ENCODE results near the gene ZNF470.

The ZNF470 gene
- total RNA-seq: 9.0 to 15.2 reads per million in 2 experiments

DNA sequence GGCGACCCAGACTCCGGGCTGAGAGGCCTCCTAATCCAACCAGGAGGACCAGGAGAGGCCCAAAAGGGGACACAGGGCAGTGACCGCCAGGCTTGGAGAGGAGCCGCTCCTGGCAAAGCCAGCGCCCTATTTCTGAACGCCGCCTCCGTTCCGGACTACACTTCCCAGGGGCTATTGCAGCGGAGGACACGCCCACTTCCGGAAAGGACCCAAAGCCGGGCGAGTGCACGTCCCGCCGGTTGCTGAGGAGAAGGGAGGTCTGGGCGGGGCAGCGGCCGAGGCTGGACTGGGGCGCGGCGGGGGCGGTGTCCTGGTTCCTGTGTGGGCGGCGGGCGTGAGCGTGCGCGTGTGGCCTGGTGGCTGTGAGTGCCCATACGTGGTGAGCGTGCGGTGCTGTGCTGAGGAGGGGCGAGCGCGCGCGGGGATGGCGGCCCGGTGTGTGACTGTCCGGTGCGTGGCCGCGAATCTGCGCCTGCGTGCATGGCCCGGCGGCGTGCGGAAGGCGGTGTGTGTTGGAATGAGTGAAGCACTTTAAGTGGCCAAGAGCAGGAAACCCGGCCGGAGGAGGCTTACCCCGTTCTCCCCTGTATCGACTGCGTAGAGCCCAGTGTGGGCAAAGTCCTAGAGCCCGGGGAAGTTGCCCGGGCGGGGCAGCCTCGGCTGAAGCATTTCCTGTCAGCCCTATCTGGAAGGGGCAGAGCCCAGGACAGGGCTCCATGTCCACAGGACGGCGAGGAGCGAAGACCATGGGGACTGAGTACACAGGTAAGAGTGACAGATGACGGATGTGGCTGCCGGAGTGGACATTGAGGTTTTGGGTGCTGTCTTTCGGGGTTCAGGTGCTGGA is at the start of gene ZNF470:
ZNF470 (plus strand) TSS at position 195 of the 847 bp plus-strand sequence. CDS start 2,844 bp downstream, outside the sequence.
- peak; percentile 75 for DNase-seq (ENCODE audit: low read depth)

DNA sequence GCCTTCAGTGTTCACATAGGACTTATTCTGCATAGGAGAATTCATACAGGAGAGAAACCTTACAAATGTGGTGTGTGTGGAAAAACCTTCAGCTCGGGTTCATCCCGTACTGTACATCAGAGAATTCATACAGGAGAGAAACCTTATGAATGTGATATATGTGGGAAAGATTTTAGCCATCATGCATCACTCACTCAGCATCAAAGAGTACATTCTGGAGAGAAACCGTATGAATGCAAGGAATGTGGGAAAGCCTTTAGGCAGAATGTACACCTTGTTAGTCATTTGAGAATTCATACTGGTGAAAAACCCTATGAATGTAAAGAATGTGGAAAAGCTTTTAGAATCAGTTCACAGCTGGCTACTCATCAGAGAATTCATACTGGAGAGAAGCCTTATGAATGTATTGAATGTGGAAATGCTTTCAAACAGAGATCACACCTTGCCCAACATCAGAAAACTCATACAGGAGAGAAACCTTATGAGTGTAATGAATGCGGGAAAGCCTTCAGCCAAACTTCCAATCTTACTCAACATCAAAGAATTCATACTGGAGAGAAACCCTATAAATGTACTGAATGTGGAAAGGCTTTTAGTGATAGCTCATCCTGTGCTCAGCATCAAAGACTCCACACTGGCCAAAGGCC is 41.9 kb upstream of the ZNF470 start:
- DNase-seq (ENCODE audit: low read depth): no peak

DNA sequence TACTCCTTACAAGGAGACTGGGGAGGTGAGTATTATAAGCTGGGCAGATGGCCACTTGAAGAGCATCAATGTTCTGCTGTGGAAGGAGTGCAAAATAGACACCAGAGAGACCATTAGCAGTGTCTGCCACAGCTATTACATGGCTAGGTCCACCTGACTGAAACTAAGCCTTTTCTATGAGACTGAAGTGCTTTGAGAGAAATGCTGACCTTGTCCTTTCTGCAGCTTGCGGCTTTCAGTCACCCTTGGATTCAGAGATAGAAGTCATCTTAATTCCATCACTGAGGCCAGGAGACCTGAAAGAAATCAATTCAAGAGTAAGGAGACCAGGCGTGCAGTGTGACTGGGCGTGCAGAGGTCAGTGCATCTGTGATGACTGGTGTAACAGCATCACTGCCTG is 29.8 kb upstream of the ZNF470 start:
- no peak for DNase-seq (ENCODE audit: low read depth)

- DNase-seq (ENCODE audit: low read depth): peak; percentile 75
Measured at GRCh38 chr19:56538254-56538760, 29.0 kb upstream of the ZNF470 start.

GRCh38 chr19:56538761-56539263 is 28.5 kb upstream of the ZNF470 start, which contains the start of gene ZFP28:
Gene ZFP28, plus strand, starts transcription at chr19:56538948. Its CDS starts 71 bp downstream, at chr19:56539019.
- no peak for DNase-seq (ENCODE audit: low read depth)

- no peak for DNase-seq (ENCODE audit: low read depth)
Measured at GRCh38 chr19:56543776-56544175, 23.5 kb upstream of the ZNF470 start.

DNA sequence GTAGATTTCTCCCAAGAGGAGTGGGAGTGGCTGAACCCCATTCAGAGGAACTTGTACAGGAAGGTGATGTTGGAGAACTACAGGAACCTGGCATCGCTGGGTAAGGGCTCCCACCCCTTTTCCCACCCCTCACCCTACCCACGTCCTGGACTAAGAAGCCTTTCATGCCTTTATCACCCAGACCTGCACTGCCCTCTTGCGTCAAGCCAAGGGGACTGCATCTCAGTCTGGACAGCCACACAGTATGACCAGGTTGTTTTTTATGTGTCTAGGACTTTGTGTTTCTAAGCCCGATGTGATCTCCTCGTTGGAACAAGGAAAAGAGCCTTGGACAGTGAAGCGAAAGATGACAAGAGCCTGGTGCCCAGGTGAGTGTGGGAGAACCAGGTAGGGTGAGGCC is 19.7 kb upstream of the ZNF470 start:
- DNase-seq (ENCODE audit: low read depth): no peak

DNA sequence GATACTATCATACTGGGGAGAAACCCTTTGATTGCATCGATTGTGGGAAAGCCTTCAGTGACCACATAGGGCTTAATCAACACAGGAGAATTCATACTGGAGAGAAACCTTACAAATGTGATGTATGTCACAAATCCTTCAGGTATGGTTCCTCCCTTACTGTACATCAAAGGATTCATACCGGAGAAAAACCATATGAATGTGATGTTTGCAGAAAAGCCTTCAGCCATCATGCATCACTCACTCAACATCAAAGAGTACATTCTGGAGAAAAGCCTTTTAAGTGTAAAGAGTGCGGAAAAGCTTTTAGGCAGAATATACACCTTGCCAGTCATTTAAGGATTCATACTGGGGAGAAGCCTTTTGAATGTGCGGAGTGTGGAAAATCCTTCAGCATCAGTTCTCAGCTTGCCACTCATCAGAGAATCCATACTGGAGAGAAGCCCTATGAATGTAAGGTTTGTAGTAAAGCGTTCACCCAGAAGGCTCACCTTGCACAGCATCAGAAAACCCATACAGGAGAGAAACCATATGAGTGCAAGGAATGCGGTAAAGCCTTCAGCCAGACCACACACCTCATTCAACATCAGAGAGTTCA is 12.9 kb upstream of the ZNF470 start:
- no peak for DNase-seq (ENCODE audit: low read depth)

DNA sequence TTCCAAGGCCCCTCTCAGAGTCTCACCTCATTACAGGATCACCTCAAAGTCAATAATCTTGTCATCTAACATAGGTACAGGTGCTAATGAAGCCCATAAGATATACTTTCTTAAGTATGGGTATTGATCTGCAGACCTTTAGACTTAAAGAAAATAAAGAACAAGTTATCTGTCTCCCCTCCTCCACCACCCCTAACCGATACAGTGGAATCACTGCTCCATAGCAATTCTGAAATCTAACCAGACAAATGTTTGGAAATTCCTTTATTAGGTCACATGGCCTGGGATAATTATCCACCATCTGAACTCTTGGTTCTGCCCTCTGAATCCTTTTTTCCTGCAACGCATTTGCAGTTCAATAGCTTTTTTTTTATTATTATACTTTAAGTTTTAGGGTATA is 4.5 kb upstream of the ZNF470 start:
- DNase-seq (ENCODE audit: low read depth): no peak

- DNase-seq (ENCODE audit: low read depth): peak; percentile 1
Measured at GRCh38 chr19:56566904-56567273, 379 bp upstream of the ZNF470 start.

GRCh38 chr19:56572589-56572988 is 5.3 kb downstream of the ZNF470 start:
- no peak for DNase-seq (ENCODE audit: low read depth)

DNA sequence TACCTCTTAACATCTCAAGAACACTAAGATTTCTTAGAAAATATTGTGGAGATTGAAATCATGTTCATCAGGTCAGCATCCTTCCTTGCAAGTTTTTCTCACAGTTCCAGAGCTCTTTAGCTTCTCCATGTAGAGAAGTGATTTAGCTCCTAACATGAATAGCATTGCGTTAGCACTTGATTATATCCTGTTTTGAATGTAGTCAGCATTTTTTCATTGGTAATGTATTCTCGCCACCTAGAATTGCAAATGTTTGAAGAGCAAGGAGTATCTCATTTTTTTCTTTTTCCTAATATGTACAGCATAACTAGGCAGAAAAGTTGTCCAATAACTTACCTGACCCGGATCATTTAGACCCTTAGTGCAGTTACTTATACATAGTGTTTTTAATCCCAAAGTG is 6.6 kb downstream of the ZNF470 start:
- DNase-seq (ENCODE audit: low read depth): no peak

DNA sequence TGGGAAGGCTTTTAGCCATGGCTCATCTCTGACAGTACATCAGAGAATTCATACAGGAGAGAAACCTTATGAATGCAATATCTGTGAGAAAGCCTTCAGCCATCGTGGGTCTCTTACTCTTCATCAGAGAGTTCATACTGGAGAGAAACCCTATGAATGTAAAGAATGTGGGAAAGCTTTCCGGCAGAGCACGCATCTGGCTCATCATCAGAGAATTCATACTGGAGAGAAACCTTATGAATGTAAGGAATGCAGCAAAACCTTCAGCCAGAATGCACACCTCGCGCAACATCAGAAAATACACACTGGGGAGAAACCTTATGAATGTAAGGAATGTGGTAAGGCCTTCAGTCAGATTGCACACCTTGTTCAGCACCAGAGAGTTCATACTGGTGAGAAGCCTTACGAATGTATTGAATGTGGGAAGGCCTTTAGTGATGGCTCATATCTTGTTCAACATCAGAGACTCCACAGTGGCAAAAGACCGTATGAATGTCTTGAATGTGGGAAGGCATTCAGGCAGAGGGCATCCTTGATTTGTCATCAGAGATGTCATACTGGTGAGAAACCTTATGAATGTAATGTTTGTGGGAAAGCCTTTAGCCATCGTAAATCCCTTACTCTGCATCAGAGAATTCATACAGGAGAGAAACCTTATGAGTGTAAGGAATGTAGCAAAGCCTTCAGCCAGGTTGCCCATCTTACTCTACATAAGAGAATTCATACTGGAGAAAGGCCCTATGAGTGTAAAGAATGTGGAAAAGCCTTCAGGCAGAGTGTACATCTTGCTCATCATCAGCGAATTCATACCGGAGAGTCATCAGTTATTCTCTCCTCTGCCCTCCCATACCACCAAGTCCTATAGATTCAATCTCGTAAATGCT is 10.7 kb downstream of the ZNF470 start:
- DNase-seq (ENCODE audit: low read depth): no peak

- DNase-seq (ENCODE audit: low read depth): no peak
Measured at GRCh38 chr19:56594446-56594782, 27.1 kb downstream of the ZNF470 start.

DNA sequence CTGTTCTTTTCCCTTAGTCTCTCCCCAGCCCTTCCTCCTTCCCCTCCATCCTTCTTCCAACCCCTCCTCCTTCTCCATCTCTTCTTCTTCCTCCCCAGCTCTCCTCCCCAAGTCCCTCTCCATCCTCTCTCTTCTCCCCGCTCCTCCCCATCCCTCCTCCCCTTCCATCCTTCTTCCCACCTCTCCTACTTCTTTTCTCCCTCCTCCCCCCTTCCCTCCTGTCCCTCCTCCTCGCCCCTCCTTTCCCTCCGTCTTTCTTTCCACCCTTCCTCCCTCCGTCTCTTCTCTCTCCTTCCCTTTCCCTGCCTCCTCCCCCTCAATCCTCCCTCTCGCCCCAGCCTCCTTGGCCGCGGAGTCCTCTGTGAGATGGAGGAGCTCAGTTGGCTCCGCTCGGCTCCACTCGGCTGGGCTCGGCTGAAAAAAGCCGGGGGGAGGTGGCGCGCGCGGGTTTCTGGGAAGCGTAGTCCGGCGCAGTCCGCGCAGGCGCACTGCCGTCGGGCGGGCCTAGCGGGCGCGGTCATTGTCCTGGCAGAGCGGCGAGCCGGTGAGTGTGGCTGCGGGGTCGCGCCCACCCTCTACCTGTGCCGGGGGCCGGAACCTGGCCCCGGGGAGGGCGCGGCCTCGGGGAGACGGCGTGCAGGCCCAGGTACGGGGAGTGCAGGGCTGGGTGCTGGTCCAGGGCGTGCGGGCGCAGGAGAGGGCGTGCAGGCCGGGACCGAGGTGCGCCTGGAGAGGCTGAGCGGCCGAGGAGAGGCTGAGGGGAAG is 27.7 kb downstream of the ZNF470 start, which contains the start of gene ZNF71:
ZNF71 (plus strand) TSS at position 520 of the 765 bp plus-strand sequence. CDS start 6,257 bp downstream, outside the sequence.
- peak; percentile 74 for DNase-seq (ENCODE audit: low read depth)

GRCh38 chr19:56595548-56595899 is 28.3 kb downstream of the ZNF470 start:
- no peak for DNase-seq (ENCODE audit: low read depth)

DNA sequence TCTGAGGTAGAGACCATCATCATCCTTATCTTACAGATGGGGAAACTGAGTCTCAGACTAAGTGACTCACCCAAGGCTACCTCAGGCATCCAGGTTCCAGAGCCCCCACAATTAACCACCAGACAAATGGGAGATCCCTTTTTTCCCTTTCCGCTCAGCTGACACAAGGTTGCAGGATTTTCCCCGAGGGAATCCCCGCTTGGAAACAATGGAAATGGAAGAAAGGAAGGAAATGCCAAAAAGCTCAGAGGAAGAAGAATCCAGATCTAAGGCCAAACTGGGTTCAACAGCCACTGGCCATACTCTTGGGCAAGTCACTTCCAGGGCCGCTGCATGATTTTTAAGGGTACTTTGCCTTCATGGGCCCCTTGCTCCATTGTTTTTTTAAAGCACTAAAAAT is 29.4 kb downstream of the ZNF470 start:
- no peak for DNase-seq (ENCODE audit: low read depth)

DNA sequence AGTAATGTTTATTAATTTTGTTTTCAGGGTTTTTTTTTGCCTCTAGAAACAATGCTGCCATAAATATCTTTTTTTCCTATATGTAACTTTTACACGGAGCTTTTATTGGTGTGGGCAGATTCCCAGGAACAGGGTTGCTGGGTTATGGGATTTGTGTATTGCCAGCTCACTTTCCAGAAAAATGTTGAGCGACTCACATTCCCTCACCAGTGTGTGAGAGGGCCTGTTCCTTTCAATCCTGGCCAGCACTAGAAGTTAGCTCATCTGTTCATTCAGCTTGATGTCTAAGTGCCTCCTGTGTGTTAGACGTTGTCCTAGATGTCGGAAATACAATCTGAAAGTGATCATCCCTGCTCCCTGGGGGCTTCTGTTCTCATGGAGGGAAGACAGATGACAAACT is 30.4 kb downstream of the ZNF470 start:
- no peak for DNase-seq (ENCODE audit: low read depth)

GRCh38 chr19:56601375-56601774 is 34.1 kb downstream of the ZNF470 start:
- no peak for DNase-seq (ENCODE audit: low read depth)

- no peak for DNase-seq (ENCODE audit: low read depth)
Measured at GRCh38 chr19:56603829-56604228, 36.6 kb downstream of the ZNF470 start.

Measured in T follicular helper cell (primary cell).